ENCODE measurements around the gene PTCD1. TPM values are rescaled to one million over a fixed set of nuclear protein-coding genes. Genes with fewer than 3 reads are reported as not detected.

The PTCD1 gene
- total and polyA plus RNA-seq, 2 of the 8 experiments (the other 6 are each of a cell fraction or from before 2014, with no cell fraction given) = 7.5 to 7.6 TPM

- H3K79me2 ChIP-seq (ENCODE audit: control insufficient read depth in 1 of 2, insufficient read depth in 2 of 2, low read length in 2 of 2) = no peaks in the 10 kb centered on the region
- 91% methylated on average over 9 of the region's 9 CpGs; no CpG with 5 or more reads in 1 of the 2 experiments for WGBS, 2 experiments (ENCODE audit: extremely low coverage in 1 of 2, insufficient coverage in 1 of 2, insufficient read length in 1 of 2, insufficient replicate concordance in 2 of 2, low coverage in 1 of 2, low lambda C conversion rate in 2 of 2, missing lambda C conversion rate in 1 of 2)
- H3K27me3 ChIP-seq (replicated peaks in 1 of 4; ENCODE audit: control insufficient read depth in 3 of 4, extremely low read depth in 1 of 4, insufficient read depth in 3 of 4, low read length in 3 of 4) = no peaks in the 10 kb centered on the region; a peak in 1 of 7 replicates
- no peak overlapping the region for H2BK12ac ChIP-seq (ENCODE audit: low read depth, low read length)
- DNase-seq (ENCODE audit: low read depth in 1 of 2, low spot score in 2 of 2) (no peak), FAIRE-seq (no peak)
- H3K27ac ChIP-seq (ENCODE audit: low read depth, low read length) = no peak overlapping the region
- H4K91ac ChIP-seq (replicated peaks; ENCODE audit: insufficient read length, low read length) = no peak overlapping the region
- CTCF ChIA-PET (ENCODE audit: partially characterized antibody) = interaction anchor here (0.8 kb wide), 1 partner anchor 9 kb away, joined by 3 read pairs; the partner anchor contains the start of genes BUD31 and PDAP1
- no peak overlapping the region for H3K4me3 ChIP-seq (ENCODE audit: extremely low read depth in 1 of 4, insufficient read depth in 2 of 4, low read depth in 3 of 4, low read length in 4 of 4)
- H2AK5ac ChIP-seq (ENCODE audit: low read depth, low read length) = no peak overlapping the region
- H3K18ac ChIP-seq (ENCODE audit: extremely low read depth, low read length) = no peak overlapping the region
- no peaks in the 10 kb centered on the region; the same call in none of the 2 replicates for H3K79me1 ChIP-seq (ENCODE audit: low read depth, low read length)
- no peak overlapping the region for H3K23ac ChIP-seq (ENCODE audit: insufficient read length)
- peak overlapping the region; percentile 35; the same call in 1 of the 2 replicates for H4K8ac ChIP-seq (ENCODE audit: extremely low read depth, insufficient read depth, low read length)
- H3K9ac ChIP-seq (replicated peaks in 1 of 4; ENCODE audit: extremely low read depth in 1 of 4, low read depth in 3 of 4, low read length in 3 of 4) = no peak overlapping the region
- H3K4ac ChIP-seq (replicated peaks; ENCODE audit: insufficient read length, low read depth, low read length) = no peak overlapping the region
- no peak overlapping the region for H2BK15ac ChIP-seq (ENCODE audit: low read length)
- no peak overlapping the region for H2BK5ac ChIP-seq (ENCODE audit: low read depth, low read length)
- no peak overlapping the region for H2BK20ac ChIP-seq (ENCODE audit: low read length)
- POLR2A ChIA-PET (ENCODE audit: partially characterized antibody) = interaction anchor here (0.6 to 5.1 kb wide), 10 partner anchors 8 to 97 kb away, joined by 3 to 32 read pairs (median 3); partner anchors contain the start of genes BUD31 and PDAP1
- H3K56ac ChIP-seq (replicated peaks; ENCODE audit: insufficient read length, low read depth, low read length) = no peak overlapping the region
- H3K14ac ChIP-seq (ENCODE audit: insufficient read length) = no peak overlapping the region
- H4K5ac ChIP-seq (ENCODE audit: insufficient read length, low read depth, low read length) = no peak overlapping the region
- H3K36me3 ChIP-seq (ENCODE audit: control insufficient read depth in 2 of 4, insufficient read depth in 4 of 4, low read length in 3 of 4) = peaks cover 21 to 68% (median 46%) of the 10 kb centered on the region in 4 experiments
- no peak overlapping the region for H3K4me2 ChIP-seq (ENCODE audit: insufficient read depth in 1 of 2, low read depth in 2 of 2, low read length in 2 of 2)
- H3K23me2 ChIP-seq (ENCODE audit: low read depth, low read length) = no peaks in the 10 kb centered on the region
- peaks cover 1 to 15% of the 10 kb centered on the region in 2 experiments for H4K20me1 ChIP-seq (replicated peaks in 1 of 2; ENCODE audit: control insufficient read depth in 1 of 2, insufficient read depth in 2 of 2, low read length in 2 of 2)
- no peak overlapping the region for H2BK120ac ChIP-seq (replicated peaks; ENCODE audit: low read depth, low read length)
- H2AFZ ChIP-seq (ENCODE audit: low read length) = no peak overlapping the region
- no peaks in the 10 kb centered on the region for H3K9me3 ChIP-seq (ENCODE audit: insufficient read depth in 2 of 2, low read depth in 1 of 2, low read length in 1 of 2)
- no peaks in the 10 kb centered on the region; a peak in 1 of 7 replicates for H3K4me1 ChIP-seq (replicated peaks in 1 of 4; ENCODE audit: control insufficient read depth in 3 of 4, insufficient read depth in 4 of 4, low read length in 3 of 4)
- TF ChIP-seq POLR2AphosphoS5 (IDR thresholded peaks at IDR 0.05; ENCODE audit: low read depth, low read length) (no peak), EZH2 (IDR thresholded peaks at IDR 0.05; ENCODE audit: low read depth, low read length, severe bottlenecking) (no peak), CBX8 (IDR thresholded peaks at IDR 0.05; ENCODE audit: borderline replicate concordance, low read depth, low read length) (no peak), ZNF274 (IDR thresholded peaks at IDR 0.05; ENCODE audit: borderline replicate concordance, extremely low read depth, low read length) (no peak), MAFK (IDR thresholded peaks at IDR 0.05; ENCODE audit: low read depth, low read length) (no peak), RAD21 (IDR thresholded peaks at IDR 0.05 in 1 of 2, conservative IDR thresholded peaks at IDR 0.05 in 1 of 2; ENCODE audit: low read depth in 2 of 2, low read length in 2 of 2) (no peak), SIN3A (conservative IDR thresholded peaks at IDR 0.05 in 1 of 2, IDR thresholded peaks at IDR 0.05 in 1 of 2; ENCODE audit: low read depth in 1 of 2, low read length in 2 of 2) (no peak), SRF (IDR thresholded peaks at IDR 0.05; ENCODE audit: low read depth, low read length) (no peak), CTBP2 (IDR thresholded peaks at IDR 0.05; ENCODE audit: borderline replicate concordance, insufficient read depth, insufficient read length, low read length) (no peak)
- TF ChIP-seq, protein P1, sequence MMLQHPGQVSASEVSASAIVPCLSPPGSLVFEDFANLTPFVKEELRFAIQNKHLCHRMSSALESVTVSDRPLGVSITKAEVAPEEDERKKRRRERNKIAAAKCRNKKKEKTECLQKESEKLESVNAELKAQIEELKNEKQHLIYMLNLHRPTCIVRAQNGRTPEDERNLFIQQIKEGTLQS (IDR thresholded peaks at IDR 0.05; ENCODE audit: insufficient read depth, low read depth, low read length) = no peak
Observed at GRCh38 chr7:99418260-99418659, 20.3 kb downstream of the PTCD1 start.
